ENCODE results near the gene SMIM45.

SMIM45 gene

GRCh38 chr22:41976070-41976901, 24.3 kb downstream of the SMIM45 start:
- Mint-ChIP-seq H3K27ac (no peak overlapping the region), H3K4me1 (ENCODE audit: low read depth in 2 of 2) (peaks cover 5% of the 10 kb centered on the region in 2 donors), H3K36me3 (no peaks in the 10 kb centered on the region), H3K9me3 (no peaks in the 10 kb centered on the region), H3K27me3 (peaks cover 30 to 41% of the 10 kb centered on the region in 2 donors), H3K4me3 (peak overlapping the region; percentile 63)
- ATAC-seq, result peak; percentile 67 to 77
- DNase-seq (ENCODE audit: low spot score), result no peak

DNA sequence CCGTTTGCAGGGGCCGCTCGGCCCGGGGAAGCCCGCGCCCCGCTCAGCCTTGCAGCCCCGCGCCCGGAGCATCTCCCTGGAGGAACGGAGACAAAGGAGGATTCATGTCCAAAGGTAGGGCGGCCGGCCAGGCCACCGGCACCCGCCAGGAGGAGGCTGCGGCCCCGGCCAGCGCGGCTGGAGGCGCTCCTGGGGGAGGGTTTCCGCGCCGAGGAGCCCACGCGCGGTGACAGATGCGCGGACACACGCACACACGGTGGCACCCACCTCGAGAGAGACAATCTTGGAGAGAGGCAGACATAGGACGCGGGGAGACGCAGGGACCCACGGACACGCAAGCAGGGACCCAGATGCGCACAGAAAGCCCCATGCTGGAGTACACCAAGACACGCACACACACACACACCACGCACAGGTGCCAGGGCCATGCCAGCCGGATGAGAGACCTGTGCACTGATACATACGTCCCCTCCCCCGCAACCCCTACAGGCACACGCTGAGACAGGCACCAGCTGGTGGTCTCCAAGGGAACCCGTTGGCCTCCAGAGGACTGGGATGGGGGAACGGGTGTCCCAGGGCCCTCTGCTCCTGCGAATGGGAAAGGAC, 25.1 kb downstream of the SMIM45 start:
- ATAC-seq (no peak), DNase-seq (ENCODE audit: low spot score) (no peak)
- Mint-ChIP-seq H3K4me3 (no peak overlapping the region), H3K4me1 (ENCODE audit: low read depth in 2 of 2) (peaks cover 5% of the 10 kb centered on the region in 2 donors), H3K9me3 (no peaks in the 10 kb centered on the region), H3K27ac (no peak overlapping the region), H3K36me3 (no peaks in the 10 kb centered on the region), H3K27me3 (peaks cover 30 to 41% of the 10 kb centered on the region in 2 donors)

GRCh38 chr22:41978732-41979131, 26.8 kb downstream of the SMIM45 start:
- H3K27me3 Mint-ChIP-seq, result peaks cover 21 to 42% of the 10 kb centered on the region in 2 donors
- peaks cover 5% of the 10 kb centered on the region in 2 donors for H3K4me1 Mint-ChIP-seq (ENCODE audit: low read depth in 2 of 2)
- no peak overlapping the region for H3K27ac Mint-ChIP-seq
- no peaks in the 10 kb centered on the region for H3K36me3 Mint-ChIP-seq
- no peaks in the 10 kb centered on the region for H3K9me3 Mint-ChIP-seq
- no peak for DNase-seq (ENCODE audit: low spot score)
- no peak for ATAC-seq
- no peak overlapping the region for H3K4me3 Mint-ChIP-seq

- H3K4me1 Mint-ChIP-seq (ENCODE audit: low read depth in 2 of 2), result peaks cover 5% of the 10 kb centered on the region in 2 donors
- H3K9me3 Mint-ChIP-seq, result no peaks in the 10 kb centered on the region
- peaks cover 21 to 42% of the 10 kb centered on the region in 2 donors for H3K27me3 Mint-ChIP-seq
- DNase-seq (ENCODE audit: low spot score) (no peak), ATAC-seq (no peak)
- H3K36me3 Mint-ChIP-seq, result no peaks in the 10 kb centered on the region
- H3K27ac Mint-ChIP-seq, result no peak overlapping the region
- no peak overlapping the region for H3K4me3 Mint-ChIP-seq
Measured at GRCh38 chr22:41979423-41980250, 27.7 kb downstream of the SMIM45 start.

GRCh38 chr22:41982865-41983264, 30.9 kb downstream of the SMIM45 start:
- no peak for DNase-seq (ENCODE audit: low spot score)
- Mint-ChIP-seq H3K4me1 (ENCODE audit: low read depth in 2 of 2) (no peaks in the 10 kb centered on the region), H3K36me3 (no peaks in the 10 kb centered on the region), H3K27me3 (peaks cover 7 to 24% of the 10 kb centered on the region in 2 donors), H3K4me3 (no peak overlapping the region), H3K27ac (no peak overlapping the region), H3K9me3 (no peaks in the 10 kb centered on the region)
- no peak for ATAC-seq

DNA sequence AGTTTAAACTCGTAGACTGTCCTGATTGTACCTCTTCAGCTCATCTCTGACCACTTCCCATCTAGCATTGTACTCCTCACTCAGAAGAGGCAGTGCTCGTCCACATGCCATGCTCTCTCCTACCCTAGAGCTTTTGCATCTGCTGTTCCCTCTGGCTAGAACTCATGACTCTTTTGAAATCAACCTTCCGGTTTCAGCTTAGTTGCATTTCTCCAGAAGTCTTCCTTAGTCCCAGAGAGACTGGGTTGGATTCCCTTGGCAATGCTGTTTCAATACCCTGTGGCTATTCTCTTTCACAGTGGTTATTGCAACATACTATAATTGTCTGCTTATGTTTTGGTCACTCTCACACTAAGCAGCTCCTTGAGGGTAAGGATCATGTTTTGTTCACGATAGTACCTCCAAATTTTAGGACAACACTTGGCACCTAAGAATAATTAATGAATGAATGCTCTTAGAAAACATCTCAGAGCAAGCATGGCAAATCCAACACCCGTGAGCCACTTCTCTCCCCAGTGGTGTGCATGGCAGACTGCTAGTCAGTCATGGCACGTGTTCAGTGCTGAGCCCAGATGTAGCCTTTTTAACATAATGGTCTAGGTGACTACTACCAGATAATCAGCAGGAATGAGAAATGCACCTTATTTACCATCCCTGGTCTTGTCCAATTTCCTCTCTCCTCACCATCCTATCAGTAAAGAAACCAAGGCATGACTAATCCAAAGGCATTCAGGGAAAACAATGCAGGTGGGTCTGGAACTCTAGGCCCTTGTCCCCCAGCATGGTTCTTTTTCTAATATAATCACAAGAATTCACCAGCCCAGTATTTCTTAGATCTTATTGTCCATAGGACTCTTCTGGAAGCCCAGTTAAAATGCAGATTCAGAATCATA, 31.8 kb downstream of the SMIM45 start:
- no peak for ATAC-seq
- H3K4me3 Mint-ChIP-seq, result no peak overlapping the region
- H3K36me3 Mint-ChIP-seq, result no peaks in the 10 kb centered on the region
- H3K27me3 Mint-ChIP-seq, result peaks cover 1 to 19% of the 10 kb centered on the region in 2 donors
- H3K4me1 Mint-ChIP-seq (ENCODE audit: low read depth in 2 of 2), result no peaks in the 10 kb centered on the region
- no peak overlapping the region for H3K27ac Mint-ChIP-seq
- no peak for DNase-seq (ENCODE audit: low spot score)
- H3K9me3 Mint-ChIP-seq, result no peaks in the 10 kb centered on the region

DNA sequence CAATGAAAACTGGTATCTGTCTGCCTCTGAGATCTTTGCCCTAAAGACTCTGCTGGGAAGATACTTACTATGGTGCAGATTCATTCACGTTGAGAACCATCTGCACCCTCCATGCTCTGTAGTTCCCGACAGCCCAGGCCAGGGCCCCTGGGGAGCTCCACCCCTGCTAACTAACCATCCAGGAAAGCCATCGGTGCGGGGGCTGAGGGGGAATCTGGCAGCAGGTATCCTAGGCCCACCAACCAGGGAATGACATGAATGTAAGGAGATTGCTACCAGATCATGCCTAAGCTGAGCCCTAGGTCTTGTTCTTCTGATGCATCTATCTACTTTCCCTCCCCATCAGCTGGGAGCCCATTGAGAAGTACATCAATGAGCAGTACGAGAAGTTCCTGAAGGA, 35.3 kb downstream of the SMIM45 start:
- no peak for DNase-seq (ENCODE audit: low spot score)
- H3K4me3 Mint-ChIP-seq, result no peak overlapping the region
- H3K4me1 Mint-ChIP-seq (ENCODE audit: low read depth in 2 of 2), result no peaks in the 10 kb centered on the region
- peaks cover 0 to 11% of the 10 kb centered on the region in 2 donors for H3K27me3 Mint-ChIP-seq
- H3K27ac Mint-ChIP-seq, result no peak overlapping the region
- H3K36me3 Mint-ChIP-seq, result no peaks in the 10 kb centered on the region
- ATAC-seq, result no peak
- no peaks in the 10 kb centered on the region for H3K9me3 Mint-ChIP-seq

DNA sequence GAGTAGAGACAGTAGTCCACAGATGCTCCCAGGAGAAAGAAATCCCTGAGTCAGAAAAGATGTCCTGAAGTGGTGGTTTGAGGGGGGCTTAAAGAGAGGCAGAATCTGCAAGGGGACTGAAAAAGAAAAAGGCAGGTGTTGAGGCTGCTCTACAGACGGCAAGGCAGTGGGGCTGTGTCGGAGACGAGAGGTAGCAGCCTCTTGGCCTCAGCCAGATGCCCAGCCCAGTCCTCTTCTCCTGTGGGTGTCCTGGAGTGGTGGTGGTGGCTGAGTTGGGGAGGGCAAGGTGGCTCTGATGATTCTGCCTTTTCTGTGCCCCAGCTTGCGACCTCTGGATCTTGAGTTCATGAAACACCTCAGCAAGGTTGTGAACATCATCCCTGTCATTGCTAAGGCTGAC, 37.3 kb downstream of the SMIM45 start:
- no peak overlapping the region for H3K27ac Mint-ChIP-seq
- peak in 1 of 2 donors; percentile 24 for ATAC-seq
- H3K4me1 Mint-ChIP-seq (ENCODE audit: low read depth in 2 of 2), result no peaks in the 10 kb centered on the region
- no peak overlapping the region for H3K4me3 Mint-ChIP-seq
- no peak for DNase-seq (ENCODE audit: low spot score)
- H3K9me3 Mint-ChIP-seq, result no peaks in the 10 kb centered on the region
- H3K36me3 Mint-ChIP-seq, result no peaks in the 10 kb centered on the region
- peaks cover 0 to 9% of the 10 kb centered on the region in 2 donors for H3K27me3 Mint-ChIP-seq

DNA sequence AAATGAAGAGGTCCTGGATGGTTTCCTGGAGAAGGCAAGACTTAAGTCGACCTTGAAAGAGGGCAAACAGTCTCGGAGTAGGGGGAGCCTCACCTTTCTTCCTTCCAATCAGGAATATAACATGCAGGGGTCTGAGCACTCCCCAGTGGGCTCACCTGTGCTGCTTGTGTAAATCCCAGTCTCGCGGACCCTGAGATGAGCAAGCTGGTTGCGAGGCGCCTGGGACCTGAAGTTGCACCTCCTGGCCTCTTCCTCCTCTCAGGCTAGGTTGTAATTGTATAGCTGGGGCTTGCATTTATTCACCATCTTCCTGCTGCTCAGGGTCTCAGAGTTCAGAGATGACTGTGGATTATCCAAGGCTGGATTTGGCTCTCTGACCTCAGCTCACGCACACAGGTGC, 39.2 kb downstream of the SMIM45 start:
- no peaks in the 10 kb centered on the region for H3K36me3 Mint-ChIP-seq
- no peaks in the 10 kb centered on the region for H3K9me3 Mint-ChIP-seq
- peaks cover 0 to 4% of the 10 kb centered on the region in 2 donors for H3K4me1 Mint-ChIP-seq (ENCODE audit: low read depth in 2 of 2)
- ATAC-seq (no peak), DNase-seq (ENCODE audit: low spot score) (no peak)
- no peak overlapping the region for H3K4me3 Mint-ChIP-seq
- no peak overlapping the region for H3K27ac Mint-ChIP-seq
- H3K27me3 Mint-ChIP-seq, result peaks cover 0 to 11% of the 10 kb centered on the region in 2 donors

- H3K27me3 Mint-ChIP-seq, result peaks cover 0 to 11% of the 10 kb centered on the region in 2 donors
- H3K27ac Mint-ChIP-seq, result no peak overlapping the region
- DNase-seq (ENCODE audit: low spot score) (no peak), ATAC-seq (no peak)
- H3K4me3 Mint-ChIP-seq, result no peak overlapping the region
- no peaks in the 10 kb centered on the region for H3K9me3 Mint-ChIP-seq
- peaks cover 0 to 6% of the 10 kb centered on the region in 2 donors for H3K4me1 Mint-ChIP-seq (ENCODE audit: low read depth in 2 of 2)
- no peaks in the 10 kb centered on the region for H3K36me3 Mint-ChIP-seq
Measured at GRCh38 chr22:41992496-41992895, 40.5 kb downstream of the SMIM45 start.

DNA sequence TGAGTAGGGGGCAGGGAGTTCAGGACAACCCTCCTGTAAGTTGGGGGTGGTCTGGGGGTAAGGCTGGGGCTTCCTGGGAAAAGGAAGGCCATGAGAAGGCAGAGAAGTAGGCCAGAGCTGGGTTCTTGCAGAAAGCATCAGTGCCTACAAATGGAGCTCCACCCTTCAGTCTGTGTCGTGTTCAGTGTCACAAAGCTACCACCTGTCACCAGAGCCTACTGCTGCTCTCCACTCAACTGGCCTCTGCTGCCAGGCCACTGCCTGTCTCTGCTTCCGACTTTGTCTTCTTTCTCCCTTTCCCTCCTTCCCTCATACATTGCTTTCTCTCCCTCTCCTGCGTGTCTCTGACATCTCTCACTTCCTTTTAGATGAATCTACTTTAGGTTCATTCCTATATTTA, 43.3 kb downstream of the SMIM45 start:
- Mint-ChIP-seq H3K36me3 (no peaks in the 10 kb centered on the region), H3K27me3 (peaks cover 0 to 8% of the 10 kb centered on the region in 2 donors), H3K9me3 (peaks cover 4% of the 10 kb centered on the region), H3K27ac (no peak overlapping the region), H3K4me1 (ENCODE audit: low read depth in 2 of 2) (peaks cover 16 to 22% of the 10 kb centered on the region in 2 donors), H3K4me3 (no peak overlapping the region)
- DNase-seq (ENCODE audit: low spot score), result no peak
- ATAC-seq, result no peak

DNA sequence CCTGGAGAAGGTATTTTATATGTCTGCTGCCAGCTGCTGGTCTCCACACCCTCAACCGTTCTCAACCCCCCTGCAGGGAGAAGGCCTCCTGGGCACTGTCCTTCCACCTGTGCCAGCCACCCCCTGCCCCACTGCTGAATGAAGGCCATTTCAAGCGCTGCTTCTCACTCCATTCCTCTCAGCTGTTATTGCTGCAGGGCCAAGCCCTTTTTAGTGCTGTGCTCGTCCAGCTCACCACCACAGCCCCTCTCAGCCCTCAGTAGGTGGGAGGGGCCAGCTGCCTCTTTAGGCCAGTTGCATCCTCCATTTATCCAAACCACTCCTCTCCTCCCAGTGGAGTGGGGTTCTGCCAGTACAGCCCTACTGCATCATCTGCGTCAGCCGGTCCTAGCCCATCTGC, 44.9 kb downstream of the SMIM45 start:
- peaks cover 4% of the 10 kb centered on the region for H3K9me3 Mint-ChIP-seq
- no peak overlapping the region for H3K27ac Mint-ChIP-seq
- H3K4me1 Mint-ChIP-seq (ENCODE audit: low read depth in 2 of 2), result peaks cover 16 to 25% of the 10 kb centered on the region in 2 donors
- DNase-seq (ENCODE audit: low spot score), result no peak
- peaks cover 0 to 8% of the 10 kb centered on the region in 2 donors for H3K27me3 Mint-ChIP-seq
- H3K36me3 Mint-ChIP-seq, result no peaks in the 10 kb centered on the region
- H3K4me3 Mint-ChIP-seq, result no peak overlapping the region
- ATAC-seq, result no peak

All from natural killer cell treated with Interleukin-12 subunit alpha and Interleukin-12 subunit beta and Interleukin-15 and Interleukin-18, amount 100 ng/mL, for 72 hours (primary cell).